Superior temporal gyrus (tissue), 1 donor: Measurements from ENCODE around the gene HAVCR1.
"Not testable (repeated sequence)": the region's sequence is repeated elsewhere in the genome, so short reads cannot be mapped to it uniquely, and the experiment has no call there.

ENCODE experiments used
- DNase-seq: peaks from one replicate; pipeline ENCODE4 v3.0.0-alpha.2; 2016; ENCODE audit errors: extremely low spot score

The HAVCR1 gene

GRCh38 chr5:157050050-157050449, 8.9 kb downstream of the HAVCR1 start:
- no peak for DNase-seq

- DNase-seq = no peak
Measured at GRCh38 chr5:157049605-157050004, 9.3 kb downstream of the HAVCR1 start.

GRCh38 chr5:157047898-157048297, 11.0 kb downstream of the HAVCR1 start:
- DNase-seq = no peak

- not testable (repeated sequence) for DNase-seq
Measured at GRCh38 chr5:157047016-157047415, 11.9 kb downstream of the HAVCR1 start.

DNA sequence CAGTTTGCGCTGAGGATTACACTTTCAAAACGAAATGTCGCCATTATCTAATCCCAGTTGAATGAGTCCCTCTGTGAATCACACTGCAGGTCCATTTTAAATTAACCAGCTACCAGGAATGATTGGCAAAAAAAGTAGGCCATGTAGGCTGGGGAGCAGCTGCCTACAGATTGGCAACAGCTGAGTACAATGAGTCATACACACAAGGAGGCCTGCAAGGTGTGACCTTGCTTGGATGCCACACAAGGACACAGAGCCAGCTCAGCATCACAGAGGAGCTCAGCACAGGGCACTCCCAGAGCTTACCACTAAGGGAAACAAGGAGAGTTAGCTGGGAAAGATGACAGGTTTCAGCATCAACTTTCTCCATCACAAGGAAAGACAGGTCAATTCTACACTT, 12.9 kb downstream of the HAVCR1 start:
- DNase-seq = peak; percentile 27

DNA sequence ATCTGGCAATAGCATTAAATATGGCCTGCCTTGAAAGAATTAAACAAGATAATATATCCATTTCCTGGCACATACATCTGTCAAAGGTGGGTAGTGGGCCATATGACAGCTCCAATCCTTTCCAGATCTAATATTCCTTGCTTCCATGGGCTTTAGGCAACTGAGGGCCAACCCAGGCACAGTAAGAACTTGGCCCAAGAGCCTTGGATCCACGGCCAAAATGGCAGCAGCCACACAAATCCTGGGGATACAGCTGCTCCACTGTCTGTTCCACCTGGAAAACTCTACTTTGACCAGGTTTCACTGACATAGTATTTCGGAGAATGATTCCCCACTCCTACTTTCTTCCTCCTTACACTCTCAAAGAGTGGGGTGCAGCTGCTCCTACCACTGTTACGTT, 13.3 kb downstream of the HAVCR1 start:
- no peak for DNase-seq

- DNase-seq = no peak
Measured at GRCh38 chr5:157038568-157039187, 20.2 kb downstream of the HAVCR1 start.

DNA sequence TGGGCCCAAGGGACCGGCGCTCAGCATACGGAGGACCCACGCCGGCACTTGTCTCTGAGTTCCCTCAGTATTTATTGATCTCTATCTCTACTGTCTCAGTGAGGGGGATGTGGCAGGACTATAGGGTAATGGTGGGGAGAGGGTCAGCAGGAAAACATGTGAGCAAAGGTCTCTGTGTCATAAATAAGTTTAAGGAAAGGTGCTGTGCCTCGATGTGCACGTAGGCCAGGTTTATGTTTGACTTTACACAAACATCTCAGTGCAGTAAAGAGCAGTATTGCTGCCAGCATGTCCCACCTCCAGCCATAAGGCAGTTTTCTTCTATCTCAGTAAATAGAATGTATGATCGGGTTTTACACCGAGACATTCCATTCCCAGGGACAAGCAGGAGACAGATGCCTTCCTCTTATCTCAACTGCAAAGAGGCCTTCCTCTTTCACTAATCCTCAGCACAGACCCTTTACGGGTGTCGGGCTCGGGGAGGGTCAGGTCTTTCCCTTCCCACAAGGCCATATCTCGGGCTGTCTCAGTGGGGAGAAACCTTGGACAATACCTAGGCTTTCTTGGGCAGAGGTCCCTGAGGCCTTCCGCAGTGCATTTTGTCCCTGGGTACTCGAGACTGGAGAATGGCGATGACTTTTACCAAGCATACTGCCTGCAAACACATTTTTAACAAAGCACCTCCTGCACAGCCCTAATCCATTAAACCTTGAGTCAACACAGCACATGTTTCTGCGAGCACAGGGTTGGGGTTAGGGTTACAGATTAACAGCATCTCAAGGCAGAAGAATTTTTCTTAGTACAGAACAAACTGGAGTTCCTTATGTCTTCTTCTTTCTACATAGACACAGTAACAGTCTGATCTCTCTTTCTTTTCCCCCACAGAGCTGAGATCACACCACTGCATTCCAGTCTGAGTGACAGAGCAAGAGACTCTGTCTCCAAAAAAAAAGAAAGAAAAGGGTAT, 24.5 kb downstream of the HAVCR1 start:
- DNase-seq = not testable (repeated sequence)

DNA sequence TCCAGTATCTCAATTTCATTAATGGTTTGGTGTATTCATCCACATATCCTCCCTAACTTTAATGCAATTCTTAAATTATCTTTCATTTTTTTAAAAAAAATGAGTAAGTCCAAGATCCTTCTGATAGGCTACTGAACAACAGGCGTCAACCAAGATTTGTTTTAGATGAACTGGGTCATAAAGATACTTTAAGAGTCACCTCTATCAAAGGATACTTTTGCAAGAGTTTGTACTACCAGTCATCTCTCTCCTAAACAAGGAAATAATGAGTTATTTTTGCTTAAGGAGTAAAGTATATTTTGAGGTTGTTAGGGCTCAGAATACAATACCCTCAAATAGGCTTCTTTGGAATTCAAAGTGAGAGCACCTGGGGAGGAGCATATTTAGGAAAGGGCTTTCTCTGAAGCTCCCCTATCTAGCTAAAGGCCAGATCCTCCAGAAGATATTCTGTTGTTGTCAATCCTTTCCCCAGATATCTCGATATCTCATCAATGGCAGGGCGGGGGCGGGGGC, 25.8 kb downstream of the HAVCR1 start:
- no peak for DNase-seq

DNA sequence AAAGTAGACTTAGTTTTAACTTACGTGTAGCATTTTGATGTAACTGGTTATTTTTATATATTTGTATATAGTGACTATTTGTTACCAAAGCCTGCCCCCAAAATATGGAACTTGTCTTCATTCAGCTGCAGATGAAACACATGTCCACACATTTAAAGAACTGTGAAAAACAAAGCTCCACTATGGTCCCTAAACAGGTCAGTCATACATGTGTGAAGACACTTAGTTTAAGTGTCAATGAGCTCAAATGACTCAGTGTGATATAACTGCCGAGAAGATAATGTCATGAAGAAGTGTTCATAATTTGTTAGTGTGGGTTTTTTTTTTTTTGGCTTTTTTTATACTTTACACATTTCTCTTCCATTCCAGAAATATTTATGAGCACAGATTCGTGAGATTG, 28.2 kb downstream of the HAVCR1 start:
- DNase-seq = no peak

DNA sequence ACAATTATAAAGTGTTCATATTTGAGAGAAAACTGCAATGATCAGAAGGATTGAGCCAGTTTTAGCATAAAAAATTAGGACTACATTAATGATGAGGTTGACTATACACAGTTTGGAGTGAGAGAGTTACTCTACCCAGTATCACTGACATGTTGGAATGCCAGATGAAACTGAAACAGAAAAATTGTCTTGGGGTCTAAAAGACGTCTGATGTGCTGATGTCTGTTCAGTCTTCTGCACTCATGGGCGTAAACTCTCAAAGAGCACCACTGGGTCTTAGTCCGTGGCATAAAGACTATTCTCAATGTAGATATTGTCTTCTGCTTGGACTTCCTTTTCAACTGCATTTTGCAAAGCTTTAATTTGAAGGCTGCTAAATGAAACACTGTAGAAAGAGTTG, 29.5 kb downstream of the HAVCR1 start:
- DNase-seq = no peak

- not testable (repeated sequence) for DNase-seq
Measured at GRCh38 chr5:157027663-157028062, 31.3 kb downstream of the HAVCR1 start.

DNA sequence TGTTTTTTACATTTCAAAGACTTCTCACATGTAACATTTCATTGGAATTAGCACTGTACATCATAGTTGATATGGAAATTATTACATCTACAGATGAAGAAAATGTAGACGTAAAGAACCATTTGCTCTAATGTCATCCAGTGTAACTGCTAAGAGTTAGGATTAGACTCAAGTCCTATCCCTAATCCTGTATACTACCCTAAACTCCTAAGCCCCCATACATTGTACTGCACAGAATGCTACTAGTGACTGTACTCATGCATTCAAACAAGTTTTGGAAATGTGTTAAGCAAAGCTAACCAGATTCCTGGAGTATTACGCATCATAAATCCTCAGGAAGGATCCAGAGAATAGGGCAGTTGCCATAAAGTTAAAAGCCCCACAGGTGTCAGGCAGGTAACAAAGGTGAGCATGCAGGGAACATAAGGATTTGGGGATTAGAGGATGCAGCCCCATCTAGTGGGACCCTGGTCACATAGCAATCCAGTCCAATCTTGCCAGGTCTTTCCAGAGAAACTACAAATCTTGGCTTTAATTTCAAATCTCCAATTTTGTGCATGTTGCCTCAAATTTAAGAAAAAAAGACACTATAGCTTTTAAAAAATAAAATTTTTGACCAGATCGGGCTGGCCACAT, 32.0 kb downstream of the HAVCR1 start:
- no peak for DNase-seq

DNA sequence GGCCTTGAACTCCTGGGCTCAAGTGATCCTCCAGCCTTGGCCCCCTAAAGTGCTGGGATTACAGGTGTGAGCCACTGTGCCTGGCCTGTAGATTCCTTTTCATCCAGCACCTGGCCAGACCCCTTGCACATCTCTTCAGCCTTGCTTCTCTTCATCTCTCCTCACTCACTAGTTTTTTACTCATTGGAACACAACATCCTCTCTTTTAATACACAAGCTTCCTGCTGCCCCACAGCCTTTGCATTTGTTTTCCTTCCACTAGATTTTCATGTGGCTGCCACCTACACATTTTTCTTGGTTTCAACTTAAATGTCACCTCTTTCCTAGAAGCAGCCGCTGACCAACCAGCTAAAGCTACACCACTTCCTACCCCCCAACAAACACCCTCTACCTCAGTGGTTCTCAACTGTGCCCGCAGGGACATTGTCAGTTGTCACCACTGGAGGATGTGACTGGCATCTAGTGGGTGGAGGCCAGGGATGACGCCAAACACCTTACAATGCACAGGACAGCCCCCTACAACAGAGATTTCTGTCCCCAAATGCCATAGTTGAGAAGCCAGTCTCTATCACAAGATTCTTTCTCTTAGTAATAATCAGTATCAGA, 33.7 kb downstream of the HAVCR1 start:
- no peak for DNase-seq

DNA sequence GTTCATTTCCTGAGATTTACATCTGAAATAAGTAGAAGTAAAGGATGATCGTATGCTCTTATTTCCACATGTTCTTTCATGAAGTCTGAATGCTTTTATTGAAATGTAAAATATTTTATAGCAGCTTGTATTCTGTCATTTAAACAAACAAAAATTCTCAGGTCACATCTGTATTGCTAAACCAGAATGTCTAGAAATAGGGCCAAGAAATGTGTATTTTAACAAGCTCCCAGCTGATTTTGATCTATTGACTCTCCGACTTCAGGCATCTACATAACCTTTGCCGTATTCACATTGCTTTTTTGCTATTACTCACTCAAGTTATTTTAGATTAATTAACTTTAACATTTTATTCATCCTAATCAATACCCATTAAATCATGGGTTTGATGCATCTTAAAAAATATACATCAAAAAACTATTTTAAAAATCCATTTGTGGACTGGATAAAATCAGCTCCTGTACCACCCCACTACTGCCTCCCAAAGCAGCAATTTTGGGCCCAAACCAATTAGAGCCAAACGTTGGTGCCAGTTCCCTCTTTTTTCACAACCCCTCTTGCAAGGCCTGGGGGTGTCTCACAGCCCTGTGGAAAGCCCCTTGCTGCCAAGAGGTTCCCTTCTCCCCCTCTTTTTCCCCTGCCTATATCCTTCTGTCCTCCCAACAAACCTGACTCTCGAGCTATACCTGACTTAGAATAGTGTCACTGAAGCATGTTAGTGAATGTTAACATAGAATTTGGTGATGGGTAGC, 34.5 kb downstream of the HAVCR1 start:
- DNase-seq = no peak

- no peak for DNase-seq
Measured at GRCh38 chr5:157022024-157022423, 36.9 kb downstream of the HAVCR1 start.

- DNase-seq = no peak
Measured at GRCh38 chr5:157020511-157021222, 38.2 kb downstream of the HAVCR1 start.

- no peak for DNase-seq
Measured at GRCh38 chr5:157020002-157020401, 38.9 kb downstream of the HAVCR1 start.

DNA sequence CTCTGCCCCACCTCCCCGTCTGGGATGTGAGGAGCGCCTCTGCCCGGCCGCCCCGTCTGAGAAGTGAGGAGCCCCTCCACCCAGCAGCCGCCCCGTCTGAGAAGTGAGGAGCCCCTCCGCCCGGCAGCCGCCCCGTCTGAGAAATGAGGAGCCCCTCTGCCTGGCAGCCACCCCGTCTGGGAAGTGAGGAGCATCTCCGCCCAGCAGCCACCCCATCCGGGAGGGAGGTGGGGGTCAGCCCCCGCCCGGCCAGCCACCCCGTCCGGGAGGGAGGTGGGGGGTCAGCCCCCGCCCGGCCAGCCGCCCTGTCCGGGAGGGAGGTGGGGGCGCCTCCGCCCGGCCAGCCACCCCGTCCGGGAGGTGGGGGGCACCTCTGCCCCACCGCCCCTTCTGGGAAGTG, 44.8 kb downstream of the HAVCR1 start:
- DNase-seq = not testable (repeated sequence)

GRCh38 chr5:157006262-157006661, 52.7 kb downstream of the HAVCR1 start:
- DNase-seq = no peak
